Spinal cord (tissue), 10 donors: Measurements from ENCODE around the gene STEAP1B. TPM values are rescaled to one million over a fixed set of nuclear protein-coding genes. Genes with fewer than 3 reads are reported as not detected.
"Not testable (repeated sequence)": the region's sequence is repeated elsewhere in the genome, so short reads cannot be mapped to it uniquely, and the experiment has no call there.

ENCODE experiments used
- DNase-seq, 6 donors: peaks; one replicate each; pipeline versions ENCODE4 v3.0.0 to v3.0.0-alpha.2; 2013 to 2015; ENCODE audit warnings: low spot score in 6 of 6, low read depth in 4 of 6
- H3K27ac ChIP-seq: one replicate; pipeline ENCODE4 v1.5.1; 2013; ENCODE audit warnings: low read depth, low read length, control low read depth
- H3K27me3 ChIP-seq: one replicate; pipeline ENCODE4 v1.6.1; 2013; ENCODE audit warnings: low read length; ENCODE audit not compliant: control insufficient read depth, insufficient read depth
- H3K36me3 ChIP-seq: one replicate; pipeline ENCODE4 v1.6.1; 2013; ENCODE audit warnings: low read length; ENCODE audit not compliant: control insufficient read depth, insufficient read depth
- H3K4me1 ChIP-seq: one replicate; pipeline ENCODE4 v1.6.1; 2013; ENCODE audit warnings: low read length; ENCODE audit not compliant: control insufficient read depth, insufficient read depth
- H3K4me3 ChIP-seq: one replicate; pipeline ENCODE4 v1.5.1; 2013; ENCODE audit warnings: low read depth, low read length, control low read depth
- H3K9me3 ChIP-seq: one replicate; pipeline ENCODE4 v1.6.1; 2013; ENCODE audit warnings: low read length; ENCODE audit not compliant: control insufficient read depth, insufficient read depth
- WGBS: methylation state at CpG from one replicate; pipeline ENCODE4 v1.1.5; 2013; ENCODE audit warnings: missing lambda C conversion rate; ENCODE audit not compliant: insufficient coverage; 5-methylcytosine and 5-hydroxymethylcytosine counted together
- polyA plus RNA-seq, 2 donors: library from polyadenylated mRNA; unstranded; fragments of 120-200 nt; gene quantifications; one replicate each; pipeline ENCODE4 v1.2.1, GENCODE V29; 2013; ENCODE audit not compliant: insufficient read length in 2 of 2
- total RNA-seq, 2 donors: library from RNA; depleted of rRNA in 1 of 2; stranded (reverse); fragments of 120-200 nt in 1 of 2; fragments of >200 nt in 1 of 2; gene quantifications; one replicate each; pipeline versions ENCODE4 v1.2.3 to v1.2.4, GENCODE V29; 2013 to 2014
- donor health status: healthy.

STEAP1B gene
- total and polyA plus RNA-seq, 4 donors = 1.2 to 7.1 (median 2.3) TPM

- H3K4me1 ChIP-seq = peaks cover 3% of the 10 kb centered on the region
- H3K4me3 ChIP-seq = no peak overlapping the region
- no peak overlapping the region for H3K27ac ChIP-seq
- no peak for DNase-seq
- H3K36me3 ChIP-seq = no peaks in the 10 kb centered on the region
- WGBS = 100% methylated on average over 1 of the region's 3 CpGs
- no peaks in the 10 kb centered on the region for H3K27me3 ChIP-seq
- no peaks in the 10 kb centered on the region for H3K9me3 ChIP-seq
These were observed 31.4 kb downstream of the STEAP1B start for GRCh38 chr7:22468609-22469008.

- no peaks in the 10 kb centered on the region for H3K4me1 ChIP-seq
- no peak for DNase-seq
- no peak overlapping the region for H3K27ac ChIP-seq
- H3K9me3 ChIP-seq = no peaks in the 10 kb centered on the region
- no peaks in the 10 kb centered on the region for H3K27me3 ChIP-seq
- no peak overlapping the region for H3K4me3 ChIP-seq
- WGBS = 92% methylated on average over 2 of the region's 4 CpGs
- no peaks in the 10 kb centered on the region for H3K36me3 ChIP-seq
These were observed 35.7 kb downstream of the STEAP1B start for GRCh38 chr7:22464299-22464698.

- H3K27ac ChIP-seq = no peak overlapping the region
- H3K4me1 ChIP-seq = no peaks in the 10 kb centered on the region
- no peaks in the 10 kb centered on the region for H3K9me3 ChIP-seq
- 93% methylated on average over 3 of the region's 5 CpGs for WGBS
- no peaks in the 10 kb centered on the region for H3K27me3 ChIP-seq
- no peak for DNase-seq
- H3K4me3 ChIP-seq = no peak overlapping the region
- no peaks in the 10 kb centered on the region for H3K36me3 ChIP-seq
These were observed 39.5 kb downstream of the STEAP1B start for GRCh38 chr7:22460363-22460988.

- Histone ChIP-seq H3K36me3 (no peaks in the 10 kb centered on the region), H3K4me1 (no peaks in the 10 kb centered on the region), H3K27me3 (no peaks in the 10 kb centered on the region), H3K27ac (no peak overlapping the region), H3K9me3 (no peaks in the 10 kb centered on the region), H3K4me3 (no peak overlapping the region)
- no CpG with 5 or more reads among the region's 1 CpG for WGBS
- no peak for DNase-seq
These were observed 42.5 kb downstream of the STEAP1B start for GRCh38 chr7:22457471-22457870.

- no peaks in the 10 kb centered on the region for H3K36me3 ChIP-seq
- no peak for DNase-seq
- peaks cover 4% of the 10 kb centered on the region for H3K4me1 ChIP-seq
- WGBS = 61% methylated on average over 2 of the region's 3 CpGs
- no peaks in the 10 kb centered on the region for H3K27me3 ChIP-seq
- no peak overlapping the region for H3K4me3 ChIP-seq
- H3K9me3 ChIP-seq = no peaks in the 10 kb centered on the region
- no peak overlapping the region for H3K27ac ChIP-seq
These were observed 45.5 kb downstream of the STEAP1B start for GRCh38 chr7:22454446-22454845.

- H3K36me3 ChIP-seq = no peaks in the 10 kb centered on the region
- peaks cover 4% of the 10 kb centered on the region for H3K4me1 ChIP-seq
- peak in 1 of 6 donors; percentile 43 for DNase-seq
- no peak overlapping the region for H3K4me3 ChIP-seq
- H3K27me3 ChIP-seq = no peaks in the 10 kb centered on the region
- no peaks in the 10 kb centered on the region for H3K9me3 ChIP-seq
- no peak overlapping the region for H3K27ac ChIP-seq
- WGBS = 92% methylated on average over 2 of the region's 4 CpGs
These were observed 46.9 kb downstream of the STEAP1B start for GRCh38 chr7:22452960-22453558.

- H3K36me3 ChIP-seq = no peaks in the 10 kb centered on the region
- peak in 5 of 6 donors; percentile 33 to 87 (median 53) for DNase-seq
- H3K27ac ChIP-seq = no peak overlapping the region
- H3K9me3 ChIP-seq = no peaks in the 10 kb centered on the region
- H3K4me1 ChIP-seq = peaks cover 4% of the 10 kb centered on the region
- H3K4me3 ChIP-seq = peak overlapping the region; percentile 20
- H3K27me3 ChIP-seq = no peaks in the 10 kb centered on the region
- 18% methylated on average over 11 of the region's 19 CpGs for WGBS
These were observed 47.6 kb downstream of the STEAP1B start for GRCh38 chr7:22452142-22452959.

GRCh38 chr7:22450013-22450412 is 50.0 kb downstream of the STEAP1B start:
- DNase-seq, H3K9me3 ChIP-seq, H3K27ac ChIP-seq, H3K36me3 ChIP-seq, H3K4me3 ChIP-seq, H3K27me3 ChIP-seq: not testable (repeated sequence)
- peaks cover 11% of the 10 kb centered on the region for H3K4me1 ChIP-seq

- Histone ChIP-seq H3K36me3 (no peaks in the 10 kb centered on the region), H3K27ac (no peak overlapping the region), H3K27me3 (no peaks in the 10 kb centered on the region), H3K4me3 (no peak overlapping the region), H3K4me1 (peaks cover 23% of the 10 kb centered on the region), H3K9me3 (no peaks in the 10 kb centered on the region)
- no peak for DNase-seq
- 83% methylated on average over 1 of the region's 3 CpGs for WGBS
These were observed 52.2 kb downstream of the STEAP1B start for GRCh38 chr7:22447762-22448161.

- no peak overlapping the region for H3K27ac ChIP-seq
These were observed 53.0 kb downstream of the STEAP1B start for GRCh38 chr7:22447008-22447407.

More at GRCh38 chr7:22447008-22447407, 53.0 kb downstream of the STEAP1B start:
- Histone ChIP-seq H3K4me3 (no peak overlapping the region), H3K36me3 (no peaks in the 10 kb centered on the region), H3K27me3 (no peaks in the 10 kb centered on the region), H3K9me3 (no peaks in the 10 kb centered on the region), H3K4me1 (peaks cover 24% of the 10 kb centered on the region)
- no peak for DNase-seq
